GM23338 (cell line): Measurements from ENCODE around the gene SLC5A2. TPM values are rescaled to one million over a fixed set of nuclear protein-coding genes. Genes with fewer than 3 reads are reported as not detected.

Source experiments
- ATAC-seq: fragments of 200-7000 bp; cut with Tn5 transposase; 3 replicates; pipeline ENCODE4 v1.9.1; 2020
- DNase-seq: peaks from one replicate; pipeline ENCODE4 v3.0.0-alpha.2; 2015; ENCODE audit warnings: low spot score
- H2AFZ ChIP-seq: fragments of 200-600 bp; sonication (generic); 2 replicates; pipeline ENCODE4 v1.8.0; 2016; ENCODE audit warnings: antibody characterized with exemption, mild to moderate bottlenecking, moderate library complexity
- H3F3A ChIP-seq: fragments of 200-600 bp; sonication (generic); replicated peaks from 2 replicates; pipeline ENCODE4 v1.8.0; 2017; ENCODE audit warnings: antibody characterized with exemption, mixed run types, low read depth
- H3K27ac ChIP-seq: fragments of 200-600 bp; sonication (generic); 2 replicates; pipeline ENCODE4 v1.6.1; 2016; ENCODE audit warnings: low read depth
- H3K27me3 ChIP-seq: fragments of 200-600 bp; sonication (generic); 2 replicates; pipeline ENCODE4 v1.8.0; 2016; ENCODE audit warnings: mild to moderate bottlenecking, mixed run types, moderate library complexity; ENCODE audit not compliant: insufficient read depth
- H3K36me3 ChIP-seq: fragments of 200-600 bp; sonication (generic); 2 replicates; pipeline ENCODE4 v1.8.0; 2016; ENCODE audit warnings: mild to moderate bottlenecking; ENCODE audit not compliant: insufficient read depth
- H3K4me1 ChIP-seq: fragments of 200-600 bp; sonication (generic); 2 replicates; pipeline ENCODE4 v1.8.0; 2016; ENCODE audit warnings: mild to moderate bottlenecking, moderate library complexity; ENCODE audit not compliant: insufficient read depth
- H3K4me2 ChIP-seq: fragments of 200-600 bp; sonication (generic); 2 replicates; pipeline ENCODE4 v1.7.1; 2017; ENCODE audit warnings: mixed run types
- H3K4me3 ChIP-seq: fragments of 200-600 bp; sonication (generic); 2 replicates; pipeline ENCODE4 v1.6.1; 2016; ENCODE audit warnings: mixed run types
- H3K79me2 ChIP-seq: fragments of 200-600 bp; sonication (generic); replicated peaks from 2 replicates; pipeline ENCODE4 v1.8.0; 2017; ENCODE audit warnings: mild to moderate bottlenecking; ENCODE audit not compliant: insufficient read depth
- H3K9me2 ChIP-seq: fragments of 200-600 bp; sonication (generic); 2 replicates; pipeline ENCODE4 v1.8.0; 2017; ENCODE audit not compliant: insufficient read depth
- H4K20me1 ChIP-seq: fragments of 200-600 bp; sonication (generic); replicated peaks from 2 replicates; pipeline ENCODE4 v1.8.0; 2017; ENCODE audit warnings: mild to moderate bottlenecking; ENCODE audit not compliant: insufficient read depth
- H3K27ac Mint-ChIP-seq: 2 replicates; pipeline ENCODE4 v1.8.0; 2020; ENCODE audit warnings: inconsistent platforms, mild to moderate bottlenecking, moderate library complexity, mixed read lengths
- H3K27me3 Mint-ChIP-seq: 3 replicates; pipeline ENCODE4 v1.8.0; 2022; ENCODE audit warnings: low read depth, mild to moderate bottlenecking, moderate library complexity, mixed read lengths, inconsistent platforms; ENCODE audit not compliant: insufficient read depth, poor library complexity
- H3K36me3 Mint-ChIP-seq: 3 replicates; pipeline ENCODE4 v1.8.0; 2021; ENCODE audit warnings: low read depth, mild to moderate bottlenecking, inconsistent platforms, moderate library complexity, mixed read lengths
- H3K4me1 Mint-ChIP-seq: 3 replicates; pipeline ENCODE4 v1.8.0; 2020; ENCODE audit warnings: mild to moderate bottlenecking, inconsistent platforms, mixed read lengths
- H3K4me3 Mint-ChIP-seq: 3 replicates; pipeline ENCODE4 v1.8.0; 2021; ENCODE audit warnings: moderate library complexity, mild to moderate bottlenecking, inconsistent platforms, mixed read lengths
- H3K9me3 Mint-ChIP-seq: 3 replicates; pipeline ENCODE4 v1.8.0; 2020; ENCODE audit warnings: moderate library complexity, mild to moderate bottlenecking, inconsistent platforms, mixed read lengths
- CREB1 ChIP-seq: fragments of 250-450 bp; sonication (Bioruptor Pico); IDR thresholded peaks from 2 replicates; pipeline ENCODE4 v1.5.0; 2020; ENCODE audit warnings: low read depth, mild to moderate bottlenecking, moderate library complexity
- CTCF ChIP-seq, 2 experiments: fragments of 200-600 bp in 1 of 2; sonication (generic) in 1 of 2; conservative IDR thresholded peaks; 2 replicates each; pipeline versions ENCODE4 v1.5.1 to v1.6.1; 2016 to 2017; ENCODE audit warnings: antibody characterized with exemption in 2 of 2, low read depth in 2 of 2, mild to moderate bottlenecking in 2 of 2, moderate library complexity in 1 of 2
- ETS1 ChIP-seq: IDR thresholded peaks from 2 replicates; pipeline ENCODE4 v1.6.1; 2016; ENCODE audit warnings: antibody characterized with exemption
- EZH2 ChIP-seq: fragments of 200-600 bp; sonication (generic); IDR thresholded peaks from one replicate; pipeline ENCODE4 v1.8.0; 2017; ENCODE audit warnings: antibody characterized with exemption, mild to moderate bottlenecking, low read depth; ENCODE audit not compliant: unreplicated experiment
- EZH2phosphoT487 ChIP-seq: fragments of 200-600 bp; sonication (generic); IDR thresholded peaks from one replicate; pipeline ENCODE4 v1.8.1; 2018; ENCODE audit warnings: antibody characterized with exemption; ENCODE audit not compliant: unreplicated experiment
- JUNB ChIP-seq: IDR thresholded peaks from one replicate; pipeline ENCODE4 v1.6.1; 2016; ENCODE audit warnings: antibody characterized with exemption; ENCODE audit not compliant: unreplicated experiment
- NANOG ChIP-seq: IDR thresholded peaks from 2 replicates; pipeline ENCODE4 v1.6.1; 2016; ENCODE audit warnings: antibody characterized with exemption, borderline replicate concordance
- POLR2AphosphoS5 ChIP-seq: IDR thresholded peaks from 2 replicates; pipeline ENCODE4 v1.6.1; 2016; ENCODE audit warnings: antibody characterized with exemption, low read depth
- REST ChIP-seq: IDR thresholded peaks from one replicate; pipeline ENCODE4 v1.6.1; 2018; ENCODE audit warnings: antibody characterized with exemption; ENCODE audit not compliant: unreplicated experiment
- STAT1 ChIP-seq: IDR thresholded peaks from one replicate; pipeline ENCODE4 v1.6.1; 2016; ENCODE audit warnings: antibody characterized with exemption; ENCODE audit not compliant: unreplicated experiment
- ZNF114 ChIP-seq: fragments of 250-450 bp; sonication (Bioruptor Pico); IDR thresholded peaks from 2 replicates; pipeline ENCODE4 v1.5.0; 2020; ENCODE audit warnings: mild to moderate bottlenecking, moderate library complexity
- ZNF331 ChIP-seq: fragments of 250-450 bp; sonication (Bioruptor Pico); IDR thresholded peaks from 2 replicates; pipeline ENCODE4 v1.5.0; 2020; ENCODE audit warnings: low read depth, mild to moderate bottlenecking, moderate library complexity
- polyA plus RNA-seq: library from polyadenylated mRNA; unstranded; fragments of >200 nt; fragmentation: Nextera tagmentation; extraction: Ambion mirVana; gene quantifications from 2 replicates; pipeline ENCODE4 v1.2.1, GENCODE V29; 2016
- total RNA-seq: library from RNA; depleted of rRNA; stranded (reverse); fragments of >200 nt; shearing (Covaris generic); gene quantifications from 2 replicates; pipeline ENCODE4 v1.2.3, GENCODE V29; 2014

The SLC5A2 gene
- total and polyA plus RNA-seq, 2 experiments from 2014 or later, result 0.76 to 3.6 TPM

DNA sequence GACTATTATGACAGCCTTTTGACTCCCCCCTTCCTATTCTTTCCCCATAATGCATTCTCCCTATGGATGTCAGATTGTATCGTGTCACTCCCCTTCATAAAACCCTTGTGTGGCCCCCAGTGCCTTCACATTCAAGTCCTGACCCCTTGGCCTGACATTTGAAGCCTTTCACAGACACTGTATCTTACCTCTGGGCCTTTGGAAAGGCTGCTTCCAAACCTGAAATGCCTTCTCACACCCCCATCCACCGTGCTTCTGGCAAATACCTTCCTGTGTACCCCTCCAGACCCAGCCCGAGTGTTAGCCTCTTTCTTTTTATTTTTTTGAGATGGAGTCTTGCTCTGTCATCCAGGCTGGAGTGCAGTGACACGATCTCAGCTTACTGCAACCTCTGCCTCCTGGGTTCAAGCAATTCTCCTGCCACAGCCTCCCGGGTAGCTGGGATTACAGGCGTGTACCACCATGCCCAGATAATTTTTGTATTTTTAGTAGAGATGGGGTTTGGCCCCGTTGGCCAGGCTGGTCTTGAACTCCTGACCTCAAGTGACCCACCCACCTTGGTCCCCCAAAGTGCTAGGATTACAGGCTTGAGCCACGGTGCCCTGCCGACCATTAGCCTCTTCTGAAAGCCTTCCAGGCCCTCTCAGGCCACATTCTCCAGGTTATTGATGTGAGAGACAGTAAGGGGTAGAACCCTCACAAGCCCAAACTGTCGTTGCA lies 21.6 kb upstream of the SLC5A2 start (continued):
- TF ChIP-seq NANOG, result no peak
- no peak for TF ChIP-seq ZNF331 (CRISPR knock-in tag)
- no peak for TF ChIP-seq EZH2phosphoT487

DNA sequence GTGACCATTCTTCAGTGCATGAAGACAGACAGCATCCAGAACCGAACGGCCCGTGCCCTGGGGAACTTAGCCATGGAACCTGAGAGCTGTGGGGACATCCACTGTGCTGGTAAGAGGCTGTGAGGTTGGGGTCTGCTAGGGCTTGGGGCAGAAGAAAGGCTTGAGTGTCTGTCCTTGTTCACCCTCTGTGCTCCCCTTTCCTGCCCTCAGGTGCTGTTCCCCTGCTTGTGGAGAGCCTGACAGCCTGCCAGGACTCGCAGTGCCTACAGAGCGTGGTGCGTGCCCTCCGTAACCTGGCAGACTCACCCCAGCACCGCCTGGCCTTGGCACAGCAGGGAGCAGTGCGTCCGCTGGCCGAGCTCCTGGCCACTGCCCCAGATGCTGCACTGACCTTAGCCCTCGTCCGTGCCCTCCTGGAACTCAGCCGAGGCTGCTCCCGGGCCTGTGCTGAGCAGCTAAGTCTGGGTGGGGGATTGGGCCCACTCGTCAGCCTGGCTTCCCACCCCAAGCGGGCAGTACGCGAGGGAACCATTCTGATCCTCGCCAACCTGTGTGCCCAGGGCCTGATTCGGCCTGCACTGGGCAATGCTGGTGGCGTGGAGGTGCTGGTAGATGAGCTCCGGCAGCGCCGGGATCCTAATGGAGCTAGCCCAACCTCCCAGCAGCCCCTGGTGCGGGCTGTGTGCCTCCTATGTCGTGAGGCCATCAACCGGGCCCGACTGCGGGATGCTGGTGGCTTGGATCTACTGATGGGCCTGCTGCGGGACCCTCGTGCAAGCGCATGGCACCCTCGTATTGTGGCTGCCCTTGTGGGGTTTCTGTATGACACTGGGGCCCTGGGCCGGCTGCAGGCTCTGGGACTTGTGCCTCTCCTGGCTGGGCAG lies 20.8 kb upstream of the SLC5A2 start:
- Mint-ChIP-seq H3K27me3 (peaks cover 2% of the 10 kb centered on the region), H3K9me3 (peaks cover 4% of the 10 kb centered on the region; the same call in 2 of the 3 replicates), H3K4me3 (no peak overlapping the region), H3K36me3 (peaks cover 31% of the 10 kb centered on the region), H3K27ac (no peak overlapping the region), H3K4me1 (peaks cover 8% of the 10 kb centered on the region)
- no peak overlapping the region for H2AFZ ChIP-seq
- no peaks in the 10 kb centered on the region for H3K27me3 ChIP-seq
- H4K20me1 ChIP-seq, result peaks cover 6% of the 10 kb centered on the region
- no peak overlapping the region for H3K4me3 ChIP-seq
- no peak overlapping the region for H3K27ac ChIP-seq
- H3K4me1 ChIP-seq, result peaks cover 8% of the 10 kb centered on the region; the same call in 1 of the 2 replicates
- H3K79me2 ChIP-seq, result peaks cover 9% of the 10 kb centered on the region
- H3K9me2 ChIP-seq, result no peaks in the 10 kb centered on the region
- DNase-seq (no peak), ATAC-seq (no peak)
- no peaks in the 10 kb centered on the region; the same call in 1 of the 2 replicates for H3K36me3 ChIP-seq
- no peak overlapping the region for H3K4me2 ChIP-seq
- H3F3A ChIP-seq, result peaks cover 4% of the 10 kb centered on the region; the same call in 1 of the 2 replicates
- TF ChIP-seq CTCF (conservative IDR thresholded peaks at IDR 0.05; ENCODE audit: low read depth in 2 of 2), result no peak
- no peak for TF ChIP-seq EZH2phosphoT487
- no peak for TF ChIP-seq EZH2
- TF ChIP-seq REST, result no peak
- no peak for TF ChIP-seq CREB1 (CRISPR knock-in tag)
- no peak for TF ChIP-seq STAT1
- TF ChIP-seq NANOG, result no peak
- TF ChIP-seq ZNF114, result no peak
- TF ChIP-seq POLR2AphosphoS5, result no peak
- TF ChIP-seq ZNF331 (CRISPR knock-in tag), result no peak
- no peak for TF ChIP-seq ETS1
- no peak for TF ChIP-seq JUNB
